K562 (cell line): Measurements from ENCODE around the gene SLC17A9. TPM values are rescaled to one million over a fixed set of nuclear protein-coding genes. Genes with fewer than 3 reads are reported as not detected.

Source experiments
- BRF1 ChIP-seq: IDR thresholded peaks from 3 replicates; pipeline ENCODE4 v1.6.1; 2011; ENCODE audit warnings: borderline replicate concordance, mild to moderate bottlenecking; ENCODE audit not compliant: insufficient read length; ENCODE audit errors: extremely low read depth
- CBFA2T2 ChIP-seq: fragments of 450-650 bp; conservative IDR thresholded peaks from 2 replicates; pipeline ENCODE4 v1.6.1; 2017; ENCODE audit warnings: mild to moderate bottlenecking
- CBX1 ChIP-seq: sonication (generic); IDR thresholded peaks from 2 replicates; pipeline ENCODE4 v1.6.1; 2016; ENCODE audit warnings: antibody characterized with exemption, low read depth, mild to moderate bottlenecking
- GATAD2A ChIP-seq: fragments of 450-650 bp; IDR thresholded peaks from 2 replicates; pipeline ENCODE4 v1.6.1; 2017
- GMEB1 ChIP-seq: fragments of 250-450 bp; sonication (Bioruptor Pico); IDR thresholded peaks from 2 replicates; pipeline ENCODE4 v1.4.0; 2020; ENCODE audit warnings: mild to moderate bottlenecking
- HEY1 ChIP-seq: fragments of 250-450 bp; sonication (Bioruptor Pico); IDR thresholded peaks from 2 replicates; pipeline ENCODE4 v1.5.0; 2020; ENCODE audit warnings: mild to moderate bottlenecking, moderate library complexity, borderline replicate concordance
- HINFP ChIP-seq: fragments of 450-650 bp; conservative IDR thresholded peaks from 2 replicates; pipeline ENCODE4 v1.6.1; 2016; ENCODE audit warnings: missing genetic modification characterization, low read depth, mild to moderate bottlenecking, control low read depth, missing compliant biosample characterization
- IFI16 ChIP-seq: fragments of 250-450 bp; sonication (Bioruptor Pico); IDR thresholded peaks from 2 replicates; pipeline ENCODE4 v2.1.2; 2022; ENCODE audit warnings: mild to moderate bottlenecking, inconsistent platforms
- KAT2B ChIP-seq: IDR thresholded peaks from one replicate; pipeline ENCODE4 v1.6.1; 2012; ENCODE audit warnings: low read depth, mild to moderate bottlenecking, control low read depth, inconsistent platforms, low read length, moderate library complexity
- KAT8 ChIP-seq: fragments of 450-650 bp; IDR thresholded peaks from 2 replicates; pipeline ENCODE4 v1.6.1; 2016; ENCODE audit warnings: low read depth, mild to moderate bottlenecking
- POLR2AphosphoS2 ChIP-seq: IDR thresholded peaks from 2 replicates; pipeline ENCODE4 v1.6.1; 2012; ENCODE audit warnings: low read length, improper control_type of control experiment
- SNIP1 ChIP-seq: fragments of 450-650 bp; IDR thresholded peaks from 2 replicates; pipeline ENCODE4 v1.7.1; 2017; ENCODE audit warnings: low read depth, mild to moderate bottlenecking
- ZNF24 ChIP-seq: fragments of 450-650 bp; IDR thresholded peaks from 2 replicates; pipeline ENCODE4 v1.6.1; 2016
- ZNF518B ChIP-seq: fragments of 250-450 bp; sonication (Bioruptor Pico); IDR thresholded peaks from 2 replicates; pipeline ENCODE4 v1.5.0; 2021; ENCODE audit warnings: mild to moderate bottlenecking, moderate library complexity
- ZSCAN32 ChIP-seq: fragments of 450-650 bp; formaldehyde crosslinking; IDR thresholded peaks from 2 replicates; pipeline ENCODE4 v1.4.0; 2020; ENCODE audit warnings: mild to moderate bottlenecking, moderate library complexity
- polyA plus RNA-seq, 8 experiments: library from polyadenylated mRNA; depleted of rRNA in 4 of 8; stranded (reverse) in 5 of 8; unstranded in 3 of 8; fragments of >200 nt; fragmentation: Nextera tagmentation in 2 of 8; fragmentation: Illumina TruSeq in 1 of 8; extraction: Ambion mirVana in 2 of 8; extraction: Trizol in 1 of 8; gene quantifications; 2 replicates each; pipeline versions ENCODE4 v1.2.1 to v1.2.3, GENCODE V29; 2011 to 2014; ENCODE audit warnings: inconsistent platforms in 1 of 8, missing spikeins in 1 of 8
- total RNA-seq, 7 experiments: library from RNA; depleted of rRNA in 6 of 7; stranded (reverse); fragments of >200 nt in 6 of 7; fragmentation: Illumina TruSeq in 2 of 7; extraction: Trizol in 2 of 7; gene quantifications; 2 replicates each; pipeline versions ENCODE4 v1.2.1 to v1.2.3, GENCODE V29; 2011 to 2021; ENCODE audit warnings: low replicate concordance in 1 of 7
- TF ChIP-seq, protein P1 (sequence below): fragments of 200-400 bp; formaldehyde crosslinking; IDR thresholded peaks from 2 replicates; pipeline ENCODE4 v1.6.1; 2017; ENCODE audit warnings: mild to moderate bottlenecking, low read depth, low read length, moderate library complexity
- TF ChIP-seq, protein P2 (sequence below): fragments of 200-800 bp; sonication (Bioruptor generic); IDR thresholded peaks from 2 replicates; pipeline ENCODE4 v1.6.1; 2017; ENCODE audit warnings: missing genetic modification characterization, missing compliant biosample characterization

SLC17A9 gene
- total and polyA plus RNA-seq, 9 of the 15 experiments (the other 6 are each of a cell fraction or from before 2014, with no cell fraction given) = 0.04 to 0.31 TPM; not detected in 7

GRCh38 chr20:62937268-62938104 lies 15.0 kb upstream of the SLC17A9 start (continued):
- TF ChIP-seq GMEB1 (no peak), KAT2B (no peak), ZSCAN32 (no peak), CBFA2T2 (no peak), SNIP1 (no peak), IFI16 (CRISPR knock-in tag) (no peak), KAT8 (no peak), CBX1 (peak; percentile 48; the same call in 1 of the 2 replicates), HINFP (tag) (no peak), ZNF24 (no peak), GATAD2A (no peak), HEY1 (CRISPR knock-in tag) (no peak), BRF1 (no peak), ZNF518B (CRISPR knock-in tag) (no peak), POLR2AphosphoS2 (no peak)
- TF ChIP-seq, protein P1, sequence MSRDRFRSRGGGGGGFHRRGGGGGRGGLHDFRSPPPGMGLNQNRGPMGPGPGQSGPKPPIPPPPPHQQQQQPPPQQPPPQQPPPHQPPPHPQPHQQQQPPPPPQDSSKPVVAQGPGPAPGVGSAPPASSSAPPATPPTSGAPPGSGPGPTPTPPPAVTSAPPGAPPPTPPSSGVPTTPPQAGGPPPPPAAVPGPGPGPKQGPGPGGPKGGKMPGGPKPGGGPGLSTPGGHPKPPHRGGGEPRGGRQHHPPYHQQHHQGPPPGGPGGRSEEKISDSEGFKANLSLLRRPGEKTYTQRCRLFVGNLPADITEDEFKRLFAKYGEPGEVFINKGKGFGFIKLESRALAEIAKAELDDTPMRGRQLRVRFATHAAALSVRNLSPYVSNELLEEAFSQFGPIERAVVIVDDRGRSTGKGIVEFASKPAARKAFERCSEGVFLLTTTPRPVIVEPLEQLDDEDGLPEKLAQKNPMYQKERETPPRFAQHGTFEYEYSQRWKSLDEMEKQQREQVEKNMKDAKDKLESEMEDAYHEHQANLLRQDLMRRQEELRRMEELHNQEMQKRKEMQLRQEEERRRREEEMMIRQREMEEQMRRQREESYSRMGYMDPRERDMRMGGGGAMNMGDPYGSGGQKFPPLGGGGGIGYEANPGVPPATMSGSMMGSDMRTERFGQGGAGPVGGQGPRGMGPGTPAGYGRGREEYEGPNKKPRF = no peak
- TF ChIP-seq, protein P2, sequence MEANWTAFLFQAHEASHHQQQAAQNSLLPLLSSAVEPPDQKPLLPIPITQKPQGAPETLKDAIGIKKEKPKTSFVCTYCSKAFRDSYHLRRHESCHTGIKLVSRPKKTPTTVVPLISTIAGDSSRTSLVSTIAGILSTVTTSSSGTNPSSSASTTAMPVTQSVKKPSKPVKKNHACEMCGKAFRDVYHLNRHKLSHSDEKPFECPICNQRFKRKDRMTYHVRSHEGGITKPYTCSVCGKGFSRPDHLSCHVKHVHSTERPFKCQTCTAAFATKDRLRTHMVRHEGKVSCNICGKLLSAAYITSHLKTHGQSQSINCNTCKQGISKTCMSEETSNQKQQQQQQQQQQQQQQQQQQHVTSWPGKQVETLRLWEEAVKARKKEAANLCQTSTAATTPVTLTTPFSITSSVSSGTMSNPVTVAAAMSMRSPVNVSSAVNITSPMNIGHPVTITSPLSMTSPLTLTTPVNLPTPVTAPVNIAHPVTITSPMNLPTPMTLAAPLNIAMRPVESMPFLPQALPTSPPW (CRISPR knock-in tag) = no peak
